ENCODE results near the gene ZBTB24. TPM values are rescaled to one million over a fixed set of nuclear protein-coding genes. Genes with fewer than 3 reads are reported as not detected.

ZBTB24 gene
- total RNA-seq, 1 donor from 2014 or later = 8.5 TPM

DNA sequence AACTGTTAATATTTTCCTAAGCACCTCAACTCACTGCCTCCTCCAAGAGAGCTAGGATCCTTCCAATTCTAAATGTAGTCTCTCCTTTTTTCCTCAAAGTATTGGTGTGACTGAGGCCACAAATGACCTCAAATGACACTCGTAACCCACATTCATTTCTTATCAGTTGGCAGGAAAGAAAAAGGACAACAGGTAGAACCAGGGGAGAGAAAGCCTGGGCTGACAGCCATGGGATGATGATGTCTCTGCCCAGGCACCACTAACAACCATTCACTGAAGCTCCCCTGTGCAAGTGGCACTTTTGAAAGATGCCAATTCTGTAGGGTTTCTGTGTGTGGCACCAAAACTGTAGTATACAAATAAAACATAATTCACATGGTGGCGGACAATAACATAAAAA is 7.4 kb downstream of the ZBTB24 start:
- intact Hi-C loops (cut with DNase I) = no loop called here
- ATAC-seq (no peak), DNase-seq (no peak)
- H3K4me3 ChIP-seq = no peak overlapping the region
- H3K4me1 ChIP-seq = peaks cover 26% of the 10 kb centered on the region
- peaks cover 79% of the 10 kb centered on the region for H3K36me3 ChIP-seq
- no peaks in the 10 kb centered on the region for H3K9me3 ChIP-seq
- no peaks in the 10 kb centered on the region for H3K27me3 ChIP-seq
- no peak overlapping the region for H3K27ac ChIP-seq
- TF ChIP-seq, protein P1, sequence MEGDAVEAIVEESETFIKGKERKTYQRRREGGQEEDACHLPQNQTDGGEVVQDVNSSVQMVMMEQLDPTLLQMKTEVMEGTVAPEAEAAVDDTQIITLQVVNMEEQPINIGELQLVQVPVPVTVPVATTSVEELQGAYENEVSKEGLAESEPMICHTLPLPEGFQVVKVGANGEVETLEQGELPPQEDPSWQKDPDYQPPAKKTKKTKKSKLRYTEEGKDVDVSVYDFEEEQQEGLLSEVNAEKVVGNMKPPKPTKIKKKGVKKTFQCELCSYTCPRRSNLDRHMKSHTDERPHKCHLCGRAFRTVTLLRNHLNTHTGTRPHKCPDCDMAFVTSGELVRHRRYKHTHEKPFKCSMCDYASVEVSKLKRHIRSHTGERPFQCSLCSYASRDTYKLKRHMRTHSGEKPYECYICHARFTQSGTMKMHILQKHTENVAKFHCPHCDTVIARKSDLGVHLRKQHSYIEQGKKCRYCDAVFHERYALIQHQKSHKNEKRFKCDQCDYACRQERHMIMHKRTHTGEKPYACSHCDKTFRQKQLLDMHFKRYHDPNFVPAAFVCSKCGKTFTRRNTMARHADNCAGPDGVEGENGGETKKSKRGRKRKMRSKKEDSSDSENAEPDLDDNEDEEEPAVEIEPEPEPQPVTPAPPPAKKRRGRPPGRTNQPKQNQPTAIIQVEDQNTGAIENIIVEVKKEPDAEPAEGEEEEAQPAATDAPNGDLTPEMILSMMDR (IDR thresholded peaks at IDR 0.05) = no peak

DNA sequence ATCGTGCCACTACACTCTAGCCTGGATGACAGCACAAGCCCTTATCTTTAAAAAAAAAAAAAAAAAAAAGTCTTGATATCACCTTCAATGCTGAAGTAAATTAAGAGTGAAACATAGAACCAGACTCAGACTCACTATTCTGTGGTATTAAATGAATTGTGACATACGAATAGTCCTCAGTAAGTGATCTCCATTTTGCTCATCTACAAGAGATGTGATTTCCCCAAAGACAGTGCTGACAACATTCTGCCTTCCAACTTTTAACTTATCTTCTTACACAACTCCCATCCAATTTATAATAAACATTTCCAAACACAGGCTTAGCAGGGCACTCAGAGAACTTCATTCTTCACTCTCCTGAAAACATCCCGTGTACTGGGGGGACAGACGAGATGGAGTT is 8.0 kb downstream of the ZBTB24 start:
- Histone ChIP-seq H3K36me3 (peaks cover 78% of the 10 kb centered on the region), H3K4me1 (peaks cover 20% of the 10 kb centered on the region), H3K9me3 (no peaks in the 10 kb centered on the region)

DNA sequence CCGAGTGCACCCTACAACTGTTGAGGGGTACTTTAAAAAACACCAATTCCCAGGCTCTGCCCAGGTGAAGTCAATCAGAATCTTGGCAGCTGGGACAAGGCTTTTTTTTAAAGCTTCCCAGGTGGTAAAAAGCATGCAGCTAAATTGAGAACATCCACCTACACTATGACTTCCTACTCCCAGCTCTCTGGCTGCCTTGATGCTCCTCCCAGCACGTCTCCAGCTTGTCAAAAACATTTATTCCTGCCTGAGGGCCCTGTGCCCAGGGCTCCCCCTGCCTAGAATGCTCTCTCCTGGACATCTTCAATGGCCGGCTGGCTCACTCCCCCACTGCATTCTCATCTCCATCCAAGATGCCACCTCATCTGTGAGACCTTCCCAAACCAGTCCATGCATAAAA is 9.9 kb downstream of the ZBTB24 start:
- Histone ChIP-seq H3K27ac (no peak overlapping the region), H3K9me3 (no peaks in the 10 kb centered on the region), H3K36me3 (peaks cover 91% of the 10 kb centered on the region), H3K4me1 (peaks cover 7% of the 10 kb centered on the region), H3K27me3 (no peaks in the 10 kb centered on the region), H3K4me3 (no peak overlapping the region)
- TF ChIP-seq, protein P1 (IDR thresholded peaks at IDR 0.05) = no peak
- no peak for ATAC-seq
- intact Hi-C loops (cut with DNase I) = no loop called here
- no peak for DNase-seq

More for the DNA sequence above, 8.0 kb downstream of the ZBTB24 start:
- no peak for ATAC-seq
- TF ChIP-seq, protein P1 (IDR thresholded peaks at IDR 0.05) = no peak
- Histone ChIP-seq H3K27ac (no peak overlapping the region), H3K4me3 (no peak overlapping the region), H3K27me3 (no peaks in the 10 kb centered on the region)
- DNase-seq = no peak
- intact Hi-C loops (cut with DNase I) = no loop called here

DNA sequence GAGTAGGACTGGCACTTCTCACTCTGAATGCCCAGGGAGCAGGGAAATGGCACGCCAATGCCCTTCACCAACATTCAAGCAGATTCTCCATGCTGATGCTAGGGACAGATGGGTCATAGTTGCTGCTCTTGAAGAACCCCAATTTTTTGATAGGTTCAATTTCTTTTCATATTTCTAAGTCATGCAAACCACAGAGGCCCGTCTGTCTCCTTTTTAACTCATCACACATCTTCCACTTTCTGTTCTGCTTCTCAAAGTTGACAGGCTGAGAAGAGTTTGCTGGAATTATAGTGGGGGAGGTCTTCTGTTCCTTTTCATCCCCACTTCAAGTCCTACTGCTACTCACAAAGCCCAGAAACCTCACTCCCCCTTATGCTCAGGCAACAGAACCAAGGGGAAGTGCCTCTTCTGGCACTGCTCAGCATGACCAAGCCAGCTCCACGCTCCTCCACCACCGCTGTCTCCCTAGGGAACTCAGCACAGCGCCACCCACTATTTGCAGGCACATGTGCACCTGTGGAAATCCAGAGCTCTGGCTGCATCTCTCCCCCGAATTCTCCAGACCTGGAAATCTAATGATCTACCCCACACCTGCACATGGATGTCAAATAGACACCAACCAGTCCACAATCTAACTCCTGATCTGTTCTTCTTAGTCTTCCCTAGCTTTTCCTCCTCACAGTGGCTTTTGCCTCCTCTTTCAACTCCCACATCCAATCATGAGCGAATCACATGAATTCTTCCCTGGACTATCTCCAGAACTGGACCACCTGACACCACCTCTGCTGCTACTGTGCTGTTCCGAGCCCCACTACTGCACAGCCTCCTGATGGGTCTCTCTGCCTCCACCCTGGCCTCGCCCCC is 10.7 kb downstream of the ZBTB24 start:
- Histone ChIP-seq H3K27ac (no peak overlapping the region), H3K4me1 (no peaks in the 10 kb centered on the region), H3K27me3 (no peaks in the 10 kb centered on the region), H3K4me3 (no peak overlapping the region), H3K9me3 (no peaks in the 10 kb centered on the region), H3K36me3 (peaks cover 93% of the 10 kb centered on the region)
- TF ChIP-seq, protein P1 (IDR thresholded peaks at IDR 0.05) = no peak
- ATAC-seq (no peak), DNase-seq (no peak)
- intact Hi-C loops (cut with DNase I) = no loop called here

DNA sequence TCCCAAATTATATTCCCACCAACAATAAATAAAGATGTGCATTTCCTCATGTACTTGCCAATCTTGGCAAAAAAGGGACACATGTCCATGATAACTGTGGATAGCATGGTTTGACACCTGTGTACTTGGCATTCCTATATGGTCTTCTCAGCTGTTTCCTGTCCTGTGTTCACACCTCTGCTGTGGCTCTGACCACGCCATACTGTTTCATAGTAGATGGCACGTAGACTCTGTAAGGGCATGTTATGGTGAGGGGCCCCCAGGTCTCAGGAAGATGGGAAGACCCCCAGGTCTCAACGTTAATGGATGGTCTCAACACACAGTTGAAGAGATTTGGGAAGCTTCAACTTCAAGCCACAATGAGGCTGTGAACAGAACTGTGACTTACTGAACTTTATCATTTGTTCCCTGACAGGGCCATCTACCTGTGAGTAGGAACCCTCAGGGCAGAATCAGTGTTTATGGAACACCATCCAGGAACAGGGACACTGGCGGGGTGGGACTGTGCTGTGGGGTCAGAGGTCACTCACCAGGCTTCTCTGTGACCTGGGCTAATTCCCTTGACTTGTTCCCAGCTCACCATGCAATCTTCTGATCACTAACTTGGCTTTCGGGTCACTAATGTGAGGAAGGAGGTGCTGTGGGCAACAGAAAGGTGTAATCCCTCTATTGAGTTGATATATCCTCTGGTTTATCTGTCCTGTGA is 11.8 kb downstream of the ZBTB24 start:
- H3K36me3 ChIP-seq = peaks cover 99% of the 10 kb centered on the region
- ATAC-seq = no peak
- H3K27ac ChIP-seq = no peak overlapping the region
- no peaks in the 10 kb centered on the region for H3K27me3 ChIP-seq
- DNase-seq = no peak
- H3K9me3 ChIP-seq = no peaks in the 10 kb centered on the region
- H3K4me1 ChIP-seq = no peaks in the 10 kb centered on the region
- intact Hi-C loops (cut with DNase I) = no loop called here
- TF ChIP-seq, protein P1 (IDR thresholded peaks at IDR 0.05) = no peak
- H3K4me3 ChIP-seq = no peak overlapping the region
